NCI-H1436 treated with DMSO at 0.1 percent for 48 hours (cell line): Measurements from ENCODE around the gene BTBD19.
"Not testable (repeated sequence)": the region's sequence is repeated elsewhere in the genome, so short reads cannot be mapped to it uniquely, and the experiment has no call there.

Experiments used
- DNase-seq: peaks from one replicate; lab custom pipeline; 2025; lab: John Stamatoyannopoulos, UW

The BTBD19 gene

GRCh38 chr1:44808938-44809917 lies 905 bp downstream of the BTBD19 start:
- DNase-seq, result no peak

DNA sequence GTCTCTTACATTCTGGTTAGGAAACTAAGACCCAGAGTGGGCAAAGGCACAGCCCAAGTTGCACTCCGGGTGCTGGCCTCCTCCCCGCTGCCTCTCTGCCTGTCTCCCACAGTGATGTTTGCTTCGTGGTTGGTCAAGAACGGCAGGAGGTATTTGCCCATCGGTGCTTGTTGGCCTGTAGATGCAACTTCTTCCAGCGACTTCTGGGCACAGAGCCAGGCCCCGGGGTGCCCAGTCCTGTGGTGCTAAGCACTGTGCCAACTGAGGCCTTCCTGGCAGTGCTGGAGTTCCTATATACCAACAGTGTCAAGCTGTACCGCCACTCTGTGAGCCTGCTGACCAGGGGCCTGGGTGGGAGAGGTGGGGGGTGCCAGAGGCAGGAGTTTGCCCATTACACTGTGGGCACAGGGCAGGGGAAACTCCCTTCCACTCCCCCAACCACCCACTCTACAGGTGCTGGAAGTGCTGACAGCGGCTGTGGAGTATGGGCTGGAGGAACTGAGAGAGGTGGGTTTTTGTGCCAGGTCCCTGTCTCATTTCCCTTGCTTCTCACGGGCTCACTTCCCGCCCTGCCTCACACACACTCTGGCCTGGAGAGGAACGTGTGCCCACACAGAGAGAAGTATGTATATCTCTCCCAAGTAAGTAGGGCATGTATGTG lies 1.9 kb downstream of the BTBD19 start:
- DNase-seq, result no peak

- not testable (repeated sequence) for DNase-seq
Observed at GRCh38 chr1:44810762-44811105, 2.4 kb downstream of the BTBD19 start.

GRCh38 chr1:44811234-44811633 lies 2.9 kb downstream of the BTBD19 start:
- DNase-seq, result no peak

GRCh38 chr1:44812822-44813543 lies 4.7 kb downstream of the BTBD19 start:
- DNase-seq, result no peak

DNA sequence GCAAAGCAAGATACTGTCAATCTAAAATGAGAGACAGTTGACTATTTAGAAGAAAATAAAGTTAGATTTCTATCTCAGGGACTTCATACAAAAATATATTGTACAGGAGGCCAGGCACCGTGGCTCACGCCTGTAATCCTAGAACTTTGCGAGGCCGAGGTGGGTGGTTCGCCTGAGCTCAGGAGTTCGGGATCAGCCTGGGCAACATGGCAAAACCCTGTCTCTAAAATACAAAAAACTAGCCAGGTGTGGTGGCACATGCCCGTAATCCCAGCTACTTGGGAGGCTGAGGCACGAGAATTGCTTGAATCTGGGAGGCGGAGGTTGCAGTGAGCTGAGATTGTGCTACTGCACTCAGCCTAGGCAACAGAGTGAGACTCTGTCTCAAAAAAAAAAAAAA lies 7.6 kb downstream of the BTBD19 start:
- not testable (repeated sequence) for DNase-seq

- no peak for DNase-seq
Observed at GRCh38 chr1:44817307-44817706, 9.0 kb downstream of the BTBD19 start.

DNA sequence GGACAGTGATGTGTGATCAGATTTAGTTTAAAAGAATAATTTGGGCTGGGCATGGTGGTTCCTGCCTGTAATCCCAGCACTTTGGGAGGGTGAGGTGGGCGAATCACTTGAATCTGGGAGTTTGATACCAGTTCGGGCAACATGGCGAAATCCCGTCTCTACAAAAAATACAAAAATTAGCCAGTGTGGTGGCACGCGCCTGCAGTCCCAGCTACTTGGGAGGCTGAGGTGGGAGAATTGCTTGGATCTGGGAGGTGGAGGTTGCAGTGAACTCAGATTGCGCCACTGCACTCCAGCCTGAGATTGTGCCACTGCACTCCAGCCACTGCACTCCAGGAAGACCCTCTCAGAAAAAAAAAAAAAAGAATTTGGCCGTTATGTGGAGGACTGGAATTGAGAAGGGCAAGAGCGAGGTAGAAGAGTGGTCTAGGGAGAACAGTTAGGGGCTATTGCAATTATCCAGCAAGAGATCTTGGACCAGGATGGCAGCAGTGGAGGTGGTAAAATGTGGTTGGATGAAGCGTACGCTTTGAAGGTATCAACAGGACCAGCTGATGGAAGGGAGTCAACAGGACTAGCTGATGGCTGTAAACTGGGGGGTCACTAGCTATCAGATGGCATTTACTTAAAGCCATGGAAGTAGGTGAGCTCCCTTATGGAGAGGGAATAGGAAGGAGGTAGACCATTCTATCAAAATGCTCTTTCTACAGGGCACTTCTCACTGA lies 9.6 kb downstream of the BTBD19 start:
- no peak for DNase-seq

- DNase-seq, result no peak
Observed at GRCh38 chr1:44819196-44819607, 10.9 kb downstream of the BTBD19 start.

DNA sequence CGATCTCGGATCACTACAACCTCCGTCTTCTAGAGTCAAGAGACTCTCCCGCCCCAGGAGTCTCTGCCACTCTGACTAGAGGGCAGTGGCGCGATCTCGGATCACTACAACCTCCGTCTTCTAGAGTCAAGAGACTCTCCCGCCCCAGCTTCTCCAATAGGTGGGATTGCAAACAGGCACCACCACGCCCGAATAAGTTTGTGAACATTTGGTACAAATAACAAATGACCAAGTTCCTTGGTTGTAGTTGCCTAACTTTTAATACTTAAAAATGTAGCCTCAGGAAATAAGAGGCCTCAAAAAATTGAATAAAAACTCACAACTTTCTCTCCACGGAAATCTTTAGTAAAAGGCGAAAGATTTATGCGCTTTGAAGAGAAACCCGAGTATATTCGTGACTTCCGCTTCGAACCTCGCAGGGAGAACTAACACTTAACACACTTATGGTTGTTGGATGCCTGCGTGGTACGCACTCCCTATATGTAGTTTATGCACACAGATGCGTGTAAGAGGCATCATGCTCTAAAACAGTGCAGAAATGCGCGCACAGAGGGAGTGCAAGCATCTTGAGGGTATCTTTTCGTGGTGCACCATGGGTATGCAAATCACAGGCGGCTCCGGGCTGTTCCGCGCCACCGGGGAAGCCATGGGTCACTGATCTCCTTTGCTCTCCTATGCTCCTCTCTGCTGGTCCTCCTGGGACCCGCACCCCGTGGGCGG lies 11.4 kb downstream of the BTBD19 start:
- no peak for DNase-seq

- DNase-seq, result no peak
Observed at GRCh38 chr1:44820328-44821239, 12.3 kb downstream of the BTBD19 start.

GRCh38 chr1:44821240-44821715 lies 13.0 kb downstream of the BTBD19 start:
- no peak for DNase-seq

DNA sequence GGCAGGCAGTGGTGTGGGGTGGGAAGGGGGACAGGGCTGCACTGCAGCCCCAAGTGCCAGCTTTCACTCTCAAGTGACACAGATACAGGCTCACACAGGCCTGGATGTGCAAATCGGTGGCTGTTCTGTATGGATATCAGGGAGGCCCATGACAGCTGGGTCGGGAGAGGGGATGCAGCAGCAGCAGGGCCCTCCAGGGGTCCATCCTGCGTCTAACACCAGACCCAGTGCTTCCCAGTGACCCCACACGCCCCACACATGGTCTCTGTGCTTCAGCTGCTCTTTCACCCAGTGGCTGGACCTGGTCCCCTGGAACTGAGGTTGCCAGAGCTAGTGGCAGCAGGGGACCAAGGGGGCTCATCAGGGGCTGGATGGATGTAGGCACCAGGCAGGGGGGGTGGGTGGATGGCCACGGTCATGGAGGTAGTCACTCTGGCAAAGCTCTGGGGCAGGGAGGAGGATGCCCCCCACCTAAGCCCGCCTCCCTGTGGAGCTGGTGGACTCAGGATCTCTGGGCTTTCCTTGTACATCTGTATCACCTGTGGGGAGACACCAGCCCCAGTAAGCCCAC lies 13.9 kb downstream of the BTBD19 start:
- no peak for DNase-seq

DNA sequence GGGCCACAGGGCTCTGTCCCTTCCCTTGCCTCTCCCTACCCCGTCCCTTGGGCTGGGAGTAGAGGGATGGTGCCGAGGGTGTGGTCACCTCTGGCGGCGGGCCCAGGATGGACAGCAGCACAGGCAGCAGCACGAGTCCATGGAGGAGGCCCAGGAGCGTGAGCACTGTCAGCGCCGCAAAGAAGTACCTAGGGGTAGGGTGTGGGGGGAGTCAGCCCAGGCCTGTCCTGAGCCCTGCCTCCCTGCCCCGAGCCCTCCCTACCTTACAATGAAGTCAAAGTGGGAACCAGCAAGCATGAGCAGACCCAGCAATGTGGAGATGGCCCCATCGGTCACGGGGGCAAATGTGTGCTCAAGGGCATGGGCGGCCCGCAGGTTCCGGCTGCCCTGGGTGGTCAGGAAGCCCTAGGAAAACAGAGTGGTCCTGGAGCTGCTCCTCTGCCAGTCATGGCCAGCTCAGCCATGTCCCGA lies 14.7 kb downstream of the BTBD19 start:
- no peak for DNase-seq

GRCh38 chr1:44824392-44824791 lies 16.1 kb downstream of the BTBD19 start:
- not testable (repeated sequence) for DNase-seq

GRCh38 chr1:44826375-44827196 lies 18.3 kb downstream of the BTBD19 start:
- no peak for DNase-seq

GRCh38 chr1:44827197-44828002 lies 19.1 kb downstream of the BTBD19 start:
- no peak for DNase-seq
